Trophoblast cell (in vitro differentiated cells and primary cell): ENCODE data around the gene SND1.

Source experiments
- DNase-seq, 2 donors: peaks; one replicate each; pipeline ENCODE4 v3.0.0-alpha.2; 2016
- H2AFZ ChIP-seq: 2 replicates; pipeline ENCODE4 v1.6.1; 2013; ENCODE audit warnings: low read length, moderate library complexity, mild to moderate bottlenecking; ENCODE audit not compliant: insufficient read depth, poor library complexity
- H2AK5ac ChIP-seq: 2 replicates; pipeline ENCODE4 v1.6.1; 2013; ENCODE audit warnings: mild to moderate bottlenecking, low read length
- H2BK120ac ChIP-seq: 2 replicates; pipeline ENCODE4 v1.6.1; 2013; ENCODE audit warnings: low read length, mild to moderate bottlenecking, moderate library complexity; ENCODE audit not compliant: insufficient read depth, poor library complexity
- H2BK12ac ChIP-seq: 2 replicates; pipeline ENCODE4 v1.6.1; 2013; ENCODE audit warnings: mild to moderate bottlenecking, low read length, moderate library complexity
- H2BK5ac ChIP-seq: 2 replicates; pipeline ENCODE4 v1.6.1; 2013; ENCODE audit warnings: low read length, low read depth, moderate library complexity, mild to moderate bottlenecking; ENCODE audit not compliant: poor library complexity
- H3K14ac ChIP-seq: 2 replicates; pipeline ENCODE4 v1.6.1; 2013; ENCODE audit warnings: mild to moderate bottlenecking, low read length
- H3K18ac ChIP-seq: 2 replicates; pipeline ENCODE4 v1.6.1; 2013; ENCODE audit warnings: mild to moderate bottlenecking, low read length
- H3K23ac ChIP-seq: 2 replicates; pipeline ENCODE4 v1.6.1; 2013; ENCODE audit warnings: low read length
- H3K27ac ChIP-seq: 2 replicates; pipeline ENCODE4 v1.5.1; 2013; ENCODE audit warnings: low read depth, mild to moderate bottlenecking, inconsistent platforms, low read length, moderate library complexity
- H3K27me3 ChIP-seq: 2 replicates; pipeline ENCODE4 v1.6.1; 2013; ENCODE audit warnings: inconsistent platforms, mild to moderate bottlenecking, low read length, moderate library complexity; ENCODE audit not compliant: insufficient read depth
- H3K36me3 ChIP-seq, 2 experiments: 1 replicate in 1 of 2; 2 replicates in 1 of 2; pipeline ENCODE4 v1.6.1; 2013; ENCODE audit warnings: low read length in 2 of 2, mild to moderate bottlenecking in 2 of 2, moderate library complexity in 1 of 2; ENCODE audit not compliant: insufficient read depth in 2 of 2, control insufficient read depth in 1 of 2
- H3K4ac ChIP-seq: 2 replicates; pipeline ENCODE4 v1.6.1; 2013; ENCODE audit warnings: low read depth, mild to moderate bottlenecking, low read length, moderate library complexity
- H3K4me1 ChIP-seq, 2 experiments: 1 replicate in 1 of 2; 2 replicates in 1 of 2; pipeline ENCODE4 v1.6.1; 2013; ENCODE audit warnings: low read length in 2 of 2, mild to moderate bottlenecking in 2 of 2, moderate library complexity in 1 of 2; ENCODE audit not compliant: insufficient read depth in 2 of 2, control insufficient read depth in 1 of 2
- H3K4me2 ChIP-seq: 2 replicates; pipeline ENCODE4 v1.6.1; 2013; ENCODE audit warnings: inconsistent platforms, mild to moderate bottlenecking, low read length, moderate library complexity
- H3K4me3 ChIP-seq: 2 replicates; pipeline ENCODE4 v1.5.1; 2013; ENCODE audit warnings: mild to moderate bottlenecking, low read depth, low read length, inconsistent platforms
- H3K79me1 ChIP-seq: one replicate; pipeline ENCODE4 v1.6.1; 2013; ENCODE audit warnings: low read length
- H3K79me2 ChIP-seq: 2 replicates; pipeline ENCODE4 v1.6.1; 2013; ENCODE audit warnings: low read length, mild to moderate bottlenecking; ENCODE audit not compliant: control insufficient read depth, insufficient read depth, poor library complexity
- H3K9ac ChIP-seq: 2 replicates; pipeline ENCODE4 v1.6.1; 2013; ENCODE audit warnings: mild to moderate bottlenecking, low read length
- H3K9me3 ChIP-seq: 2 replicates; pipeline ENCODE4 v1.6.1; 2013; ENCODE audit warnings: low read depth, mild to moderate bottlenecking, control low read depth, inconsistent platforms, low read length; ENCODE audit not compliant: insufficient read depth
- H4K12ac ChIP-seq: 2 replicates; pipeline ENCODE4 v1.6.1; 2013; ENCODE audit warnings: low read depth, mild to moderate bottlenecking, low read length, moderate library complexity
- H4K8ac ChIP-seq: 2 replicates; pipeline ENCODE4 v1.6.1; 2013; ENCODE audit warnings: low read depth, mild to moderate bottlenecking, low read length, moderate library complexity
- H4K91ac ChIP-seq: one replicate; pipeline ENCODE4 v1.6.1; 2013; ENCODE audit warnings: low read depth, mild to moderate bottlenecking, low read length, moderate library complexity
- WGBS: extraction: QIAGEN DNeasy Blood & Tissue Kit; methylation state at CpG from one replicate; pipeline ENCODE4 v1.1.7; 2013; ENCODE audit warnings: missing lambda C conversion rate; ENCODE audit not compliant: insufficient read length, insufficient coverage; ENCODE audit errors: extremely low coverage; 5-methylcytosine and 5-hydroxymethylcytosine counted together

SND1 gene

GRCh38 chr7:128093614-128094570, 441.9 kb downstream of the SND1 start:
- no peaks in the 10 kb centered on the region for H3K79me2 ChIP-seq
- H3K4me1 ChIP-seq = no peaks in the 10 kb centered on the region
- no peak overlapping the region for H2BK5ac ChIP-seq
- H3K4ac ChIP-seq = no peak overlapping the region
- H4K12ac ChIP-seq = no peak overlapping the region
- no peak overlapping the region for H3K4me3 ChIP-seq
- H3K36me3 ChIP-seq = peaks cover 56 to 65% of the 10 kb centered on the region in 2 experiments
- no CpG with 5 or more reads among the region's 14 CpGs for WGBS
- no peak overlapping the region for H3K4me2 ChIP-seq
- no peaks in the 10 kb centered on the region for H3K27me3 ChIP-seq
- no peak overlapping the region for H4K8ac ChIP-seq
- no peaks in the 10 kb centered on the region for H3K79me1 ChIP-seq
- H3K18ac ChIP-seq = no peak overlapping the region
- no peak overlapping the region for H2AFZ ChIP-seq
- H3K9ac ChIP-seq = no peak overlapping the region
- no peak for DNase-seq
- no peak overlapping the region for H2AK5ac ChIP-seq
- H2BK12ac ChIP-seq = no peak overlapping the region
- no peak overlapping the region for H2BK120ac ChIP-seq
- H3K27ac ChIP-seq = no peak overlapping the region
- no peak overlapping the region for H4K91ac ChIP-seq
- no peaks in the 10 kb centered on the region for H3K9me3 ChIP-seq
- no peak overlapping the region for H3K14ac ChIP-seq
- H3K23ac ChIP-seq = no peak overlapping the region

- Histone ChIP-seq H4K12ac (no peak overlapping the region), H3K9me3 (no peaks in the 10 kb centered on the region), H2BK12ac (no peak overlapping the region), H3K4me1 (peaks cover 0 to 2% of the 10 kb centered on the region in 2 experiments), H2AK5ac (no peak overlapping the region), H3K27ac (no peak overlapping the region), H2BK120ac (no peak overlapping the region), H2AFZ (no peak overlapping the region), H3K23ac (no peak overlapping the region), H2BK5ac (no peak overlapping the region), H3K9ac (no peak overlapping the region), H4K8ac (no peak overlapping the region), H3K27me3 (no peaks in the 10 kb centered on the region), H3K18ac (no peak overlapping the region), H3K36me3 (peaks cover 48 to 57% of the 10 kb centered on the region in 2 experiments), H3K79me2 (no peaks in the 10 kb centered on the region), H3K79me1 (no peaks in the 10 kb centered on the region), H3K4me2 (no peak overlapping the region), H3K4ac (no peak overlapping the region), H3K4me3 (no peak overlapping the region), H3K14ac (no peak overlapping the region), H4K91ac (no peak overlapping the region)
- DNase-seq = no peak
- WGBS = no CpG with 5 or more reads among the region's 8 CpGs
Observed at GRCh38 chr7:128094686-128095085, 442.7 kb downstream of the SND1 start.

- H3K23ac ChIP-seq = no peak overlapping the region
- H2BK5ac ChIP-seq = no peak overlapping the region
- H3K9ac ChIP-seq = no peak overlapping the region
- H3K79me1 ChIP-seq = peaks cover under 1% of the 10 kb centered on the region
- H2BK120ac ChIP-seq = no peak overlapping the region
- no peak overlapping the region for H2AK5ac ChIP-seq
- H2BK12ac ChIP-seq = no peak overlapping the region
- H3K79me2 ChIP-seq = no peaks in the 10 kb centered on the region
- H3K18ac ChIP-seq = no peak overlapping the region
- DNase-seq = no peak
- no peak overlapping the region for H3K14ac ChIP-seq
- no peak overlapping the region for H4K91ac ChIP-seq
- no peak overlapping the region for H3K4ac ChIP-seq
- H4K8ac ChIP-seq = no peak overlapping the region
- no CpG with 5 or more reads among the region's 7 CpGs for WGBS
- peaks cover 26 to 33% of the 10 kb centered on the region in 2 experiments for H3K36me3 ChIP-seq
- H3K4me3 ChIP-seq = no peak overlapping the region
- H2AFZ ChIP-seq = no peak overlapping the region
- H3K27ac ChIP-seq = no peak overlapping the region
- no peaks in the 10 kb centered on the region for H3K27me3 ChIP-seq
- H3K4me2 ChIP-seq = no peak overlapping the region
- H3K9me3 ChIP-seq = no peaks in the 10 kb centered on the region
- no peak overlapping the region for H4K12ac ChIP-seq
- H3K4me1 ChIP-seq = peaks cover 0 to 4% of the 10 kb centered on the region in 2 experiments
Observed at GRCh38 chr7:128097211-128097731, 445.3 kb downstream of the SND1 start.

- H3K14ac ChIP-seq = no peak overlapping the region
- WGBS = no CpG with 5 or more reads among the region's 5 CpGs
- H3K4ac ChIP-seq = no peak overlapping the region
- no peak overlapping the region for H4K91ac ChIP-seq
- H3K18ac ChIP-seq = no peak overlapping the region
- H3K23ac ChIP-seq = no peak overlapping the region
- no peak overlapping the region for H2BK12ac ChIP-seq
- no peaks in the 10 kb centered on the region for H3K27me3 ChIP-seq
- no peaks in the 10 kb centered on the region for H3K9me3 ChIP-seq
- H3K79me1 ChIP-seq = peaks cover 3% of the 10 kb centered on the region
- H3K36me3 ChIP-seq = peaks cover 12 to 20% of the 10 kb centered on the region in 2 experiments
- no peak overlapping the region for H3K27ac ChIP-seq
- H3K4me3 ChIP-seq = no peak overlapping the region
- no peak overlapping the region for H4K12ac ChIP-seq
- DNase-seq = no peak
- no peak overlapping the region for H2BK5ac ChIP-seq
- no peak overlapping the region for H3K4me2 ChIP-seq
- H3K4me1 ChIP-seq = peaks cover 0 to 4% of the 10 kb centered on the region in 2 experiments
- no peak overlapping the region for H4K8ac ChIP-seq
- no peak overlapping the region for H2BK120ac ChIP-seq
- H2AK5ac ChIP-seq = no peak overlapping the region
- no peak overlapping the region for H3K9ac ChIP-seq
- H3K79me2 ChIP-seq = no peaks in the 10 kb centered on the region
- no peak overlapping the region for H2AFZ ChIP-seq
Observed at GRCh38 chr7:128098629-128099028, 446.6 kb downstream of the SND1 start.
